IPS-NIHi7 (cell line): Measurements from ENCODE around the gene MAP3K1.
"Not testable (repeated sequence)": the region's sequence is repeated elsewhere in the genome, so short reads cannot be mapped to it uniquely, and the experiment has no call there.

Experiments used
- DNase-seq: peaks from one replicate; pipeline ENCODE4 v3.0.0; 2012; ENCODE audit warnings: mixed read lengths; ENCODE audit errors: extremely low spot score

The MAP3K1 gene

GRCh38 chr5:56814963-56815657 is at the start of gene MAP3K1:
Gene MAP3K1, plus strand, starts transcription at chr5:56815549. Its CDS starts 25 bp downstream, at chr5:56815574.
- peak; percentile 84 for DNase-seq

GRCh38 chr5:56766926-56767325 is 48.4 kb upstream of the MAP3K1 start:
- no peak for DNase-seq

GRCh38 chr5:56769875-56770604 is 45.3 kb upstream of the MAP3K1 start:
- no peak for DNase-seq

GRCh38 chr5:56772767-56773166 is 42.6 kb upstream of the MAP3K1 start:
- DNase-seq = no peak

GRCh38 chr5:56774957-56775356 is 40.4 kb upstream of the MAP3K1 start:
- no peak for DNase-seq

- not testable (repeated sequence) for DNase-seq
Observed at GRCh38 chr5:56776212-56776846, 39.0 kb upstream of the MAP3K1 start.

- DNase-seq = no peak
Observed at GRCh38 chr5:56783261-56783660, 32.1 kb upstream of the MAP3K1 start.

- no peak for DNase-seq
Observed at GRCh38 chr5:56786346-56786745, 29.0 kb upstream of the MAP3K1 start.

GRCh38 chr5:56791396-56791795 is 24.0 kb upstream of the MAP3K1 start:
- no peak for DNase-seq

- no peak for DNase-seq
Observed at GRCh38 chr5:56798521-56798920, 16.8 kb upstream of the MAP3K1 start.

GRCh38 chr5:56800186-56800585 is 15.2 kb upstream of the MAP3K1 start:
- no peak for DNase-seq

GRCh38 chr5:56801256-56801655 is 14.1 kb upstream of the MAP3K1 start:
- no peak for DNase-seq

GRCh38 chr5:56802205-56802604 is 13.1 kb upstream of the MAP3K1 start:
- no peak for DNase-seq

- no peak for DNase-seq
Observed at GRCh38 chr5:56803025-56803424, 12.3 kb upstream of the MAP3K1 start.

GRCh38 chr5:56803894-56804293 is 11.5 kb upstream of the MAP3K1 start:
- DNase-seq = no peak

- DNase-seq = no peak
Observed at GRCh38 chr5:56807679-56808078, 7.7 kb upstream of the MAP3K1 start.

GRCh38 chr5:56808211-56808610 is 7.1 kb upstream of the MAP3K1 start:
- no peak for DNase-seq

GRCh38 chr5:56810826-56811225 is 4.5 kb upstream of the MAP3K1 start:
- DNase-seq = no peak

GRCh38 chr5:56812110-56812509 is 3.2 kb upstream of the MAP3K1 start:
- no peak for DNase-seq

GRCh38 chr5:56813302-56813701 is 2.0 kb upstream of the MAP3K1 start:
- no peak for DNase-seq

GRCh38 chr5:56814361-56814962 is 887 bp upstream of the MAP3K1 start:
- peak; percentile 51 for DNase-seq
